ENCODE data around the gene MTMR3.

MTMR3 gene

GRCh38 chr22:29901354-29901753 is 18.4 kb downstream of the MTMR3 start:
- H3K4me1 ChIP-seq (ENCODE audit: control insufficient read depth, low read depth, low read length) = no peaks in the 10 kb centered on the region
- no peak overlapping the region for H2AK5ac ChIP-seq (ENCODE audit: low read length)
- no peak overlapping the region for H3K27ac ChIP-seq (ENCODE audit: low read depth, low read length)
- no peaks in the 10 kb centered on the region for H3K27me3 ChIP-seq (ENCODE audit: insufficient read depth, low read length, poor library complexity)
- no CpG with 5 or more reads among the region's 1 CpG for WGBS (ENCODE audit: extremely low coverage, insufficient coverage, low lambda C conversion rate)
- H3K36me3 ChIP-seq (ENCODE audit: control insufficient read depth, insufficient read depth, low read length) = no peaks in the 10 kb centered on the region
- H3K9ac ChIP-seq (ENCODE audit: low read length) = no peak overlapping the region
- H3K56ac ChIP-seq (ENCODE audit: low read length) = no peak overlapping the region
- no peak for DNase-seq
- no peak overlapping the region for H2BK5ac ChIP-seq (ENCODE audit: low read length)
- no peak overlapping the region for H3K23ac ChIP-seq (ENCODE audit: low read length)
- no peak overlapping the region for H2BK120ac ChIP-seq (ENCODE audit: low read depth, low read length)
- no peak overlapping the region for H3K4me2 ChIP-seq (ENCODE audit: low read length)
- no peak overlapping the region for H3K4me3 ChIP-seq (ENCODE audit: low read length)
- H3K79me2 ChIP-seq (ENCODE audit: control insufficient read depth, insufficient read depth, low read length) = peaks cover 5% of the 10 kb centered on the region
- H3K4ac ChIP-seq (ENCODE audit: low read depth, low read length) = no peak overlapping the region
- no peak overlapping the region for H2BK15ac ChIP-seq (replicated peaks; ENCODE audit: low read depth)
- no peak overlapping the region for H3K18ac ChIP-seq (ENCODE audit: low read length)
- no peak overlapping the region for H4K8ac ChIP-seq (ENCODE audit: low read depth, low read length)
- H4K5ac ChIP-seq (ENCODE audit: low read length) = no peak overlapping the region
- H3K79me1 ChIP-seq (ENCODE audit: low read length) = peaks cover 5% of the 10 kb centered on the region

- Histone ChIP-seq H3K4ac (ENCODE audit: low read depth, low read length) (no peak overlapping the region), H3K4me1 (ENCODE audit: control insufficient read depth, low read depth, low read length) (no peaks in the 10 kb centered on the region), H3K79me1 (ENCODE audit: low read length) (peaks cover 4% of the 10 kb centered on the region), H3K9ac (ENCODE audit: low read length) (no peak overlapping the region), H3K4me2 (ENCODE audit: low read length) (no peak overlapping the region), H2AK5ac (ENCODE audit: low read length) (no peak overlapping the region), H2BK120ac (ENCODE audit: low read depth, low read length) (no peak overlapping the region), H3K79me2 (ENCODE audit: control insufficient read depth, insufficient read depth, low read length) (peaks cover 4% of the 10 kb centered on the region), H2BK5ac (ENCODE audit: low read length) (no peak overlapping the region), H3K56ac (ENCODE audit: low read length) (no peak overlapping the region), H3K27me3 (ENCODE audit: insufficient read depth, low read length, poor library complexity) (no peaks in the 10 kb centered on the region), H4K5ac (ENCODE audit: low read length) (no peak overlapping the region), H3K27ac (ENCODE audit: low read depth, low read length) (no peak overlapping the region), H3K18ac (ENCODE audit: low read length) (no peak overlapping the region), H2BK15ac (replicated peaks; ENCODE audit: low read depth) (no peak overlapping the region), H3K23ac (ENCODE audit: low read length) (no peak overlapping the region), H4K8ac (ENCODE audit: low read depth, low read length) (no peak overlapping the region), H3K36me3 (ENCODE audit: control insufficient read depth, insufficient read depth, low read length) (no peaks in the 10 kb centered on the region), H3K4me3 (ENCODE audit: low read length) (no peak overlapping the region)
- no CpG with 5 or more reads among the region's 5 CpGs for WGBS (ENCODE audit: extremely low coverage, insufficient coverage, low lambda C conversion rate)
- DNase-seq = no peak
Observed at GRCh38 chr22:29903371-29903770, 20.4 kb downstream of the MTMR3 start.

- no CpG with 5 or more reads among the region's 3 CpGs for WGBS (ENCODE audit: extremely low coverage, insufficient coverage, low lambda C conversion rate)
- H3K79me1 ChIP-seq (ENCODE audit: low read length) = peaks cover 6% of the 10 kb centered on the region
- no peak overlapping the region for H4K8ac ChIP-seq (ENCODE audit: low read depth, low read length)
- H4K5ac ChIP-seq (ENCODE audit: low read length) = no peak overlapping the region
- no peak overlapping the region for H3K4me3 ChIP-seq (ENCODE audit: low read length)
- H2BK120ac ChIP-seq (ENCODE audit: low read depth, low read length) = no peak overlapping the region
- H3K79me2 ChIP-seq (ENCODE audit: control insufficient read depth, insufficient read depth, low read length) = peaks cover 3% of the 10 kb centered on the region
- H2BK15ac ChIP-seq (replicated peaks; ENCODE audit: low read depth) = no peak overlapping the region
- no peak overlapping the region for H3K27ac ChIP-seq (ENCODE audit: low read depth, low read length)
- H2BK5ac ChIP-seq (ENCODE audit: low read length) = no peak overlapping the region
- H3K4ac ChIP-seq (ENCODE audit: low read depth, low read length) = no peak overlapping the region
- no peaks in the 10 kb centered on the region for H3K36me3 ChIP-seq (ENCODE audit: control insufficient read depth, insufficient read depth, low read length)
- no peaks in the 10 kb centered on the region for H3K4me1 ChIP-seq (ENCODE audit: control insufficient read depth, low read depth, low read length)
- H3K18ac ChIP-seq (ENCODE audit: low read length) = no peak overlapping the region
- H3K4me2 ChIP-seq (ENCODE audit: low read length) = no peak overlapping the region
- no peak overlapping the region for H3K9ac ChIP-seq (ENCODE audit: low read length)
- no peak overlapping the region for H3K23ac ChIP-seq (ENCODE audit: low read length)
- no peaks in the 10 kb centered on the region for H3K27me3 ChIP-seq (ENCODE audit: insufficient read depth, low read length, poor library complexity)
- no peak overlapping the region for H3K56ac ChIP-seq (ENCODE audit: low read length)
- H2AK5ac ChIP-seq (ENCODE audit: low read length) = no peak overlapping the region
- DNase-seq = no peak
Observed at GRCh38 chr22:29904020-29904419, 21.0 kb downstream of the MTMR3 start.

- H3K4me2 ChIP-seq (ENCODE audit: low read length) = no peak overlapping the region
- H2AK5ac ChIP-seq (ENCODE audit: low read length) = no peak overlapping the region
- H4K5ac ChIP-seq (ENCODE audit: low read length) = no peak overlapping the region
- no peak overlapping the region for H2BK5ac ChIP-seq (ENCODE audit: low read length)
- H4K8ac ChIP-seq (ENCODE audit: low read depth, low read length) = no peak overlapping the region
- no peak overlapping the region for H2BK120ac ChIP-seq (ENCODE audit: low read depth, low read length)
- H3K79me1 ChIP-seq (ENCODE audit: low read length) = peaks cover 5% of the 10 kb centered on the region
- no peak overlapping the region for H2BK15ac ChIP-seq (replicated peaks; ENCODE audit: low read depth)
- no peak overlapping the region for H3K18ac ChIP-seq (ENCODE audit: low read length)
- H3K56ac ChIP-seq (ENCODE audit: low read length) = no peak overlapping the region
- no peak overlapping the region for H3K9ac ChIP-seq (ENCODE audit: low read length)
- no peak overlapping the region for H3K23ac ChIP-seq (ENCODE audit: low read length)
- H3K4me1 ChIP-seq (ENCODE audit: control insufficient read depth, low read depth, low read length) = no peaks in the 10 kb centered on the region
- H3K27me3 ChIP-seq (ENCODE audit: insufficient read depth, low read length, poor library complexity) = no peaks in the 10 kb centered on the region
- peak; percentile 47 for DNase-seq
- no peak overlapping the region for H3K4me3 ChIP-seq (ENCODE audit: low read length)
- no peak overlapping the region for H3K4ac ChIP-seq (ENCODE audit: low read depth, low read length)
- no peak overlapping the region for H3K27ac ChIP-seq (ENCODE audit: low read depth, low read length)
- peaks cover 4% of the 10 kb centered on the region for H3K79me2 ChIP-seq (ENCODE audit: control insufficient read depth, insufficient read depth, low read length)
- no CpG with 5 or more reads among the region's 5 CpGs for WGBS (ENCODE audit: extremely low coverage, insufficient coverage, low lambda C conversion rate)
- H3K36me3 ChIP-seq (ENCODE audit: control insufficient read depth, insufficient read depth, low read length) = no peaks in the 10 kb centered on the region
Observed at GRCh38 chr22:29907753-29908515, 25.0 kb downstream of the MTMR3 start.

- H3K36me3 ChIP-seq (ENCODE audit: control insufficient read depth, insufficient read depth, low read length) = no peaks in the 10 kb centered on the region
- H3K4me2 ChIP-seq (ENCODE audit: low read length) = no peak overlapping the region
- no peak overlapping the region for H2BK120ac ChIP-seq (ENCODE audit: low read depth, low read length)
- no peak overlapping the region for H3K23ac ChIP-seq (ENCODE audit: low read length)
- no peak overlapping the region for H4K8ac ChIP-seq (ENCODE audit: low read depth, low read length)
- DNase-seq = no peak
- H3K79me2 ChIP-seq (ENCODE audit: control insufficient read depth, insufficient read depth, low read length) = peaks cover 7% of the 10 kb centered on the region
- no peak overlapping the region for H3K4ac ChIP-seq (ENCODE audit: low read depth, low read length)
- H3K9ac ChIP-seq (ENCODE audit: low read length) = no peak overlapping the region
- H2BK5ac ChIP-seq (ENCODE audit: low read length) = no peak overlapping the region
- peaks cover 3% of the 10 kb centered on the region for H3K79me1 ChIP-seq (ENCODE audit: low read length)
- no peak overlapping the region for H3K56ac ChIP-seq (ENCODE audit: low read length)
- no peak overlapping the region for H3K18ac ChIP-seq (ENCODE audit: low read length)
- no peaks in the 10 kb centered on the region for H3K4me1 ChIP-seq (ENCODE audit: control insufficient read depth, low read depth, low read length)
- H3K4me3 ChIP-seq (ENCODE audit: low read length) = no peak overlapping the region
- no peak overlapping the region for H4K5ac ChIP-seq (ENCODE audit: low read length)
- WGBS (ENCODE audit: extremely low coverage, insufficient coverage, low lambda C conversion rate) = no CpG with 5 or more reads among the region's 4 CpGs
- H2BK15ac ChIP-seq (replicated peaks; ENCODE audit: low read depth) = no peak overlapping the region
- H2AK5ac ChIP-seq (ENCODE audit: low read length) = no peak overlapping the region
- H3K27me3 ChIP-seq (ENCODE audit: insufficient read depth, low read length, poor library complexity) = no peaks in the 10 kb centered on the region
- no peak overlapping the region for H3K27ac ChIP-seq (ENCODE audit: low read depth, low read length)
Observed at GRCh38 chr22:29912141-29912540, 29.2 kb downstream of the MTMR3 start.
